DOHH2 (cell line): ENCODE data around the gene STAP2.

ENCODE experiments used
- H3F3A ChIP-seq: fragments of 200-600 bp; sonication (generic), shearing (Covaris generic); 2 replicates; pipeline ENCODE4 v1.6.0; 2016; ENCODE audit warnings: antibody characterized with exemption, mild to moderate bottlenecking; ENCODE audit not compliant: control insufficient read depth, insufficient read depth
- H3K27ac ChIP-seq: fragments of 200-600 bp; sonication (generic); 2 replicates; pipeline ENCODE4 v1.5.1; 2014; ENCODE audit warnings: low read depth, mild to moderate bottlenecking, low read length, moderate library complexity
- H3K27me3 ChIP-seq: fragments of 200-600 bp; sonication (generic); 2 replicates; pipeline ENCODE4 v1.6.1; 2014; ENCODE audit warnings: mild to moderate bottlenecking, low read length, mixed read lengths; ENCODE audit not compliant: control insufficient read depth
- H3K36me3 ChIP-seq: fragments of 200-600 bp; sonication (generic); 2 replicates; pipeline ENCODE4 v1.6.1; 2014; ENCODE audit warnings: mild to moderate bottlenecking, low read length, moderate library complexity, mixed read lengths; ENCODE audit not compliant: control insufficient read depth
- H3K4me1 ChIP-seq: fragments of 200-600 bp; sonication (generic); 2 replicates; pipeline ENCODE4 v1.6.1; 2014; ENCODE audit warnings: mild to moderate bottlenecking, low read length, mixed read lengths; ENCODE audit not compliant: control insufficient read depth
- H3K4me2 ChIP-seq: fragments of 200-600 bp; sonication (generic); 2 replicates; pipeline ENCODE4 v1.6.0; 2014; ENCODE audit warnings: mild to moderate bottlenecking, low read length, moderate library complexity
- H3K4me3 ChIP-seq: fragments of 200-600 bp; sonication (generic); 2 replicates; pipeline ENCODE4 v1.5.1; 2014; ENCODE audit warnings: mild to moderate bottlenecking, low read length, mixed read lengths
- H3K79me2 ChIP-seq: fragments of 200-600 bp; sonication (generic); 2 replicates; pipeline ENCODE4 v1.6.1; 2014; ENCODE audit warnings: mild to moderate bottlenecking, low read length, mixed read lengths; ENCODE audit not compliant: control insufficient read depth
- H3K9me2 ChIP-seq: fragments of 200-600 bp; sonication (generic); replicated peaks from 2 replicates; pipeline ENCODE4 v1.6.1; 2014; ENCODE audit warnings: mild to moderate bottlenecking, low read length, mixed read lengths; ENCODE audit not compliant: control insufficient read depth
- H3K9me3 ChIP-seq: fragments of 200-600 bp; sonication (generic); 2 replicates; pipeline ENCODE4 v1.6.1; 2014; ENCODE audit warnings: antibody characterized with exemption, low read length, mixed read lengths; ENCODE audit not compliant: control insufficient read depth, insufficient read depth
- H4K20me1 ChIP-seq: fragments of 200-600 bp; sonication (generic); 2 replicates; pipeline ENCODE4 v1.6.0; 2014; ENCODE audit warnings: low read depth, mild to moderate bottlenecking, antibody characterized with exemption, low read length, moderate library complexity; ENCODE audit not compliant: control insufficient read depth, insufficient read depth
- EZH2phosphoT487 ChIP-seq: fragments of 200-600 bp; sonication (generic); IDR thresholded peaks from 2 replicates; pipeline ENCODE4 v1.6.1; 2017; ENCODE audit warnings: borderline replicate concordance, mild to moderate bottlenecking, antibody characterized with exemption, low read length, moderate library complexity, mixed read lengths
- TF ChIP-seq, protein P1 (sequence below): fragments of 200-600 bp; sonication (generic); IDR thresholded peaks from one replicate; pipeline ENCODE4 v1.5.1; 2014; ENCODE audit warnings: antibody characterized with exemption, mild to moderate bottlenecking, low read depth, low read length; ENCODE audit not compliant: poor library complexity, severe bottlenecking

Gene STAP2

DNA sequence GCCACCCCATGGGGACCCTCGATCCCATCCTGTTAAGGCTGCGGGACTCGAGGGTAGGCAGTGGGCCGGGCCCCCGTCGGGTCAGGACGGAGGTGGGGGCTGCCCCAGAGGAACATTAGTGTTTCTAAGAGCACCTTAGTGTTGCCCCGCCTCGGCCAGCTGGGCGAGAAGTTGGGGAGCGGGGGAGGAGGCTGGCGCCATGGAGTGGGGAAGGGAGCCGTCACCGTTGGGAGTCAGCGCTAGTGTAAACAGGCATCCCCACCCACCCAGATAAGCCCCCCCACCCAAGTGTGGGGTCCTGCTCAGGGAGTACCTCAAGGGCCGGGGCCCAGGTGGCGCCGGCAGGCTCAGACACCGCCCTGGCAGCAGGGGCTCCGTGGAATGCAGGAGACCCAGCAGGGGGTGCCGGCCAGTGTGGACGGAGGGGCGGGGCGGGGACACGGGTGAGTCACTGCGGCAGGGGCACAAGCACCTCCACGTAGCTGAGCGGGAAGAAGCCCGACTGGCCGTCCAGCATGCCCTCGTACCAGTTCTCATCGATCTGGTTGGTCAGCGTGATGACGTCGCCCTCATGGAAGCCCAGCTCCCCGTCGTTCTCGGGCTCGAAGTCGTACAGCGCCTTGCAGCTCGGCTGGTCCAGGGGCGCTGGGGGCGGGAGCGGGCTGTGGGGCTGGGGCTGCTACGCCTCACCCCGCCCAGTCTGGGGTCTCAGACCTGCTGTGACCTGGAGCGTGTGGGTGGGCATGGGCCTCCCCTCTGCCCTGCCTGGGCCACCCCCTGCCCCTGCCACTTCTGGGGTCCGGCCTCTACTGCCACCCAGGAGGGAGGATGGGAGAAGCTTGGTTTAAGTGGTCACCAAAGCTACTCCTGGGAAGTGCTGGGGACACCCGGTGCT is 22.8 kb upstream of the STAP2 start:
- peaks cover 65% of the 10 kb centered on the region for H3K36me3 ChIP-seq
- no peaks in the 10 kb centered on the region for H4K20me1 ChIP-seq
- H3K4me1 ChIP-seq: no peaks in the 10 kb centered on the region
- H3K27me3 ChIP-seq: no peaks in the 10 kb centered on the region
- no peak overlapping the region for H3K27ac ChIP-seq
- no peaks in the 10 kb centered on the region for H3K79me2 ChIP-seq
- TF ChIP-seq, protein P1, sequence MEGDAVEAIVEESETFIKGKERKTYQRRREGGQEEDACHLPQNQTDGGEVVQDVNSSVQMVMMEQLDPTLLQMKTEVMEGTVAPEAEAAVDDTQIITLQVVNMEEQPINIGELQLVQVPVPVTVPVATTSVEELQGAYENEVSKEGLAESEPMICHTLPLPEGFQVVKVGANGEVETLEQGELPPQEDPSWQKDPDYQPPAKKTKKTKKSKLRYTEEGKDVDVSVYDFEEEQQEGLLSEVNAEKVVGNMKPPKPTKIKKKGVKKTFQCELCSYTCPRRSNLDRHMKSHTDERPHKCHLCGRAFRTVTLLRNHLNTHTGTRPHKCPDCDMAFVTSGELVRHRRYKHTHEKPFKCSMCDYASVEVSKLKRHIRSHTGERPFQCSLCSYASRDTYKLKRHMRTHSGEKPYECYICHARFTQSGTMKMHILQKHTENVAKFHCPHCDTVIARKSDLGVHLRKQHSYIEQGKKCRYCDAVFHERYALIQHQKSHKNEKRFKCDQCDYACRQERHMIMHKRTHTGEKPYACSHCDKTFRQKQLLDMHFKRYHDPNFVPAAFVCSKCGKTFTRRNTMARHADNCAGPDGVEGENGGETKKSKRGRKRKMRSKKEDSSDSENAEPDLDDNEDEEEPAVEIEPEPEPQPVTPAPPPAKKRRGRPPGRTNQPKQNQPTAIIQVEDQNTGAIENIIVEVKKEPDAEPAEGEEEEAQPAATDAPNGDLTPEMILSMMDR: no peak
- no peak for TF ChIP-seq EZH2phosphoT487
- no peaks in the 10 kb centered on the region for H3K9me2 ChIP-seq
- H3F3A ChIP-seq: no peaks in the 10 kb centered on the region
- H3K4me3 ChIP-seq: no peak overlapping the region
- H3K4me2 ChIP-seq: no peak overlapping the region
- no peaks in the 10 kb centered on the region for H3K9me3 ChIP-seq

DNA sequence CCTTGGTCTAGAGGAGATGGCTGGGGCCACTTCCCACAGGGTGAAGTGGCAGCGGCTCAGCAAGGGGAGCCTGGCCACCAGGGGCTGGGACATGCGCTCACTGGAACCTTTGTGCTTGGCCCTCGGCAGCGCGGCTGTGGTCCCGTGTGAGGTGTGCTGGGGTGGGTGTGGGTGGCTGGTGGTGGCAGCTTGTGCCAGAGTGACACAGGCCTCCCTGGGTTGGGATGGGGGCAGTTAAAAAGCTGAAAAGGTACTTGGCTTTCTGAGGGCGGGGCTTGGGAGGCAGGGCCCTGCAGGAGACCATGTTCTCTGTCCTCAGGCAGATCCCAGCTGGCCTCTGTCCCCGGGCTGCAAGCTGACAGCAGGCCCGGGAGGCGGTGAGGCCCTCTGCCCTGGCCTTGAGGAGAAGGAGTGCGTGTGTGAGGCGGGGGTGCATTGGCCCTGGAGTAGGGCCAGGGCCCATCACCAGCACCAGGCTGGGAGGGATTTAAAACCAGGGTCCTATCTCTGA is 22.1 kb upstream of the STAP2 start:
- TF ChIP-seq, protein P1: no peak
- TF ChIP-seq EZH2phosphoT487: no peak
- no peaks in the 10 kb centered on the region for H4K20me1 ChIP-seq
- no peaks in the 10 kb centered on the region for H3F3A ChIP-seq
- no peak overlapping the region for H3K4me2 ChIP-seq
- H3K79me2 ChIP-seq: no peaks in the 10 kb centered on the region
- H3K27ac ChIP-seq: no peak overlapping the region
- H3K4me3 ChIP-seq: no peak overlapping the region
- H3K27me3 ChIP-seq: no peaks in the 10 kb centered on the region
- H3K4me1 ChIP-seq: no peaks in the 10 kb centered on the region
- no peaks in the 10 kb centered on the region for H3K9me3 ChIP-seq
- H3K9me2 ChIP-seq: no peaks in the 10 kb centered on the region
- peaks cover 58% of the 10 kb centered on the region for H3K36me3 ChIP-seq

DNA sequence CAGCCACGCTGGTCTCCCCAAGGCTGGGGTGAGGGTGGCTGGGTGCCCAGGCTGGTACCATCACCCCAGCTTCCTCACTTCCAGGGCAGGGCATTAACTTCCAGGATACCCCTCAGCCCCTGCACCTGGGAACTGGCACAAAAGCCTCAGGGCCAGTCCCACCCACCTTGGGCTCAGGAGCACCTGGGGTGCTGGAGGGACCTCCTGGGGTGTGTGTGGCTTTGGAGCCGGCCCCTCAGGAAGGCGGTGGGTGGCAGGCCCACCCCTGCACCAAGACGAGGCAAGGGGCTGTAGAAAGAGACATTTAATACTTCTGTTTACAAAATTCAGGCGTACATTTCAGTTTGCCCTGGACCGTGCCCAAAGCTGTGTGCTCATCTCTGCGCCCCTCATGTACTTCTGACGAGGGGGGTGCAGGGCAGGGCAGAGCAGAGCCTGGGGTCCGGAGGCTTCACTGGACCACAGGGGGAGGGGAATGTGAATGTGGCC is 21.5 kb upstream of the STAP2 start:
- H3K36me3 ChIP-seq: peaks cover 52% of the 10 kb centered on the region
- no peaks in the 10 kb centered on the region for H3K9me3 ChIP-seq
- no peak overlapping the region for H3K4me2 ChIP-seq
- no peaks in the 10 kb centered on the region for H3K27me3 ChIP-seq
- H4K20me1 ChIP-seq: no peaks in the 10 kb centered on the region
- TF ChIP-seq EZH2phosphoT487: no peak
- TF ChIP-seq, protein P1: no peak
- H3K27ac ChIP-seq: no peak overlapping the region
- H3K79me2 ChIP-seq: no peaks in the 10 kb centered on the region
- no peaks in the 10 kb centered on the region for H3K9me2 ChIP-seq
- no peaks in the 10 kb centered on the region for H3F3A ChIP-seq
- no peak overlapping the region for H3K4me3 ChIP-seq
- no peaks in the 10 kb centered on the region for H3K4me1 ChIP-seq
